ENCODE results near the gene CTDSP1. TPM values are rescaled to one million over a fixed set of nuclear protein-coding genes. Genes with fewer than 3 reads are reported as not detected.

Gene CTDSP1
- polyA plus RNA-seq, 2 of the 4 experiments (the other 2 are of a cell fraction): 39.5 to 50.3 TPM

- TF ChIP-seq TP53 (CRISPR knock-in tag; IDR thresholded peaks at IDR 0.05) (no peak), GATA3 (IDR thresholded peaks at IDR 0.05; ENCODE audit: borderline replicate concordance) (no peak), MAX (IDR thresholded peaks at IDR 0.05) (peak; percentile 47; the same call in 1 of the 2 replicates), JUN (IDR thresholded peaks at IDR 0.05) (peak in 1 of 2 experiments; percentile 2; a peak in 2 of 5 replicates)
- DNase-seq (ENCODE audit: low read depth in 1 of 2, low spot score in 1 of 2) (peak in 1 of 2 experiments; percentile 41), ATAC-seq (peak in 1 of 2 experiments; percentile 9; a peak in 3 of 6 replicates), FAIRE-seq (no peak)
- 3% methylated on average over 13 of the region's 63 CpGs for WGBS (ENCODE audit: missing lambda C conversion rate)
- CTCF ChIA-PET: interaction anchor here (1.1 kb wide), 1 partner anchor 99 kb away, joined by 4 read pairs; no protein-coding TSS in a partner anchor
- Histone ChIP-seq H3K4me1 (peaks cover 41% of the 10 kb centered on the region), H3K9me3 (no peaks in the 10 kb centered on the region), H3K27ac (peak overlapping the region; percentile 98 to 100), H3K4me3 (peak overlapping the region; percentile 94), H3K4me2 (peak overlapping the region; percentile 90)
- POLR2A ChIA-PET: interaction anchor here (0.6 kb wide), 1 partner anchor 221 kb away, joined by 7 read pairs; no protein-coding TSS in a partner anchor
These were observed 680 bp downstream of the CTDSP1 start for GRCh38 chr2:218400167-218400929.

GRCh38 chr2:218400930-218401881 lies 1.5 kb downstream of the CTDSP1 start:
- Histone ChIP-seq H3K4me1 (peaks cover 44% of the 10 kb centered on the region), H3K9me3 (no peaks in the 10 kb centered on the region), H3K4me2 (peak overlapping the region; percentile 90), H3K4me3 (peak overlapping the region; percentile 94), H3K27ac (peak overlapping the region; percentile 98 to 100)
- FAIRE-seq (no peak), DNase-seq (ENCODE audit: low read depth in 1 of 2, low spot score in 1 of 2) (peak in 1 of 2 experiments; percentile 14), ATAC-seq (no peak)
- CTCF ChIA-PET: interaction anchor here (0.8 to 1.1 kb wide), 4 partner anchors 39 to 99 kb away, joined by 3 to 4 read pairs (median 3); no protein-coding TSS in a partner anchor
- WGBS (ENCODE audit: missing lambda C conversion rate): 83% methylated on average over 12 of the region's 24 CpGs
- POLR2A ChIA-PET: interaction anchor here (0.6 kb wide), 1 partner anchor 220 kb away, joined by 7 read pairs; no protein-coding TSS in a partner anchor
- TF ChIP-seq RARB (CRISPR knock-in tag; IDR thresholded peaks at IDR 0.05) (no peak), NR3C1 (IDR thresholded peaks at IDR 0.05) (no peak), NFE2L2 (conservative IDR thresholded peaks at IDR 0.05; ENCODE audit: low read length) (no peak), ZFP36 (IDR thresholded peaks at IDR 0.05; ENCODE audit: borderline replicate concordance, partially characterized antibody) (no peak), REST (IDR thresholded peaks at IDR 0.05) (no peak), HOXA7 (CRISPR knock-in tag; IDR thresholded peaks at IDR 0.05) (no peak), TP53 (CRISPR knock-in tag; IDR thresholded peaks at IDR 0.05) (no peak), HOXB13 (CRISPR knock-in tag; IDR thresholded peaks at IDR 0.05; ENCODE audit: low read depth) (no peak), GATA3 (IDR thresholded peaks at IDR 0.05; ENCODE audit: borderline replicate concordance) (no peak), TFCP2L1 (CRISPR knock-in tag; IDR thresholded peaks at IDR 0.05) (no peak), CHD2 (IDR thresholded peaks at IDR 0.05; ENCODE audit: low read length, partially characterized antibody) (no peak), HEYL (CRISPR knock-in tag; IDR thresholded peaks at IDR 0.05) (no peak), RNF2 (IDR thresholded peaks at IDR 0.05; ENCODE audit: borderline replicate concordance, low read depth) (no peak), RAD21 (conservative IDR thresholded peaks at IDR 0.05 in 1 of 2, IDR thresholded peaks at IDR 0.05 in 1 of 2) (no peak), POLR2A (IDR thresholded peaks at IDR 0.05; ENCODE audit: low read length) (no peak), ELK1 (IDR thresholded peaks at IDR 0.05; ENCODE audit: low read depth, low read length) (no peak), MAX (IDR thresholded peaks at IDR 0.05) (no peak), CHD4 (IDR thresholded peaks at IDR 0.05; ENCODE audit: borderline replicate concordance) (no peak)
